ENCODE measurements around the gene FGA.
"Not testable (repeated sequence)": the region's sequence is repeated elsewhere in the genome, so short reads cannot be mapped to it uniquely, and the experiment has no call there.

FGA gene

DNA sequence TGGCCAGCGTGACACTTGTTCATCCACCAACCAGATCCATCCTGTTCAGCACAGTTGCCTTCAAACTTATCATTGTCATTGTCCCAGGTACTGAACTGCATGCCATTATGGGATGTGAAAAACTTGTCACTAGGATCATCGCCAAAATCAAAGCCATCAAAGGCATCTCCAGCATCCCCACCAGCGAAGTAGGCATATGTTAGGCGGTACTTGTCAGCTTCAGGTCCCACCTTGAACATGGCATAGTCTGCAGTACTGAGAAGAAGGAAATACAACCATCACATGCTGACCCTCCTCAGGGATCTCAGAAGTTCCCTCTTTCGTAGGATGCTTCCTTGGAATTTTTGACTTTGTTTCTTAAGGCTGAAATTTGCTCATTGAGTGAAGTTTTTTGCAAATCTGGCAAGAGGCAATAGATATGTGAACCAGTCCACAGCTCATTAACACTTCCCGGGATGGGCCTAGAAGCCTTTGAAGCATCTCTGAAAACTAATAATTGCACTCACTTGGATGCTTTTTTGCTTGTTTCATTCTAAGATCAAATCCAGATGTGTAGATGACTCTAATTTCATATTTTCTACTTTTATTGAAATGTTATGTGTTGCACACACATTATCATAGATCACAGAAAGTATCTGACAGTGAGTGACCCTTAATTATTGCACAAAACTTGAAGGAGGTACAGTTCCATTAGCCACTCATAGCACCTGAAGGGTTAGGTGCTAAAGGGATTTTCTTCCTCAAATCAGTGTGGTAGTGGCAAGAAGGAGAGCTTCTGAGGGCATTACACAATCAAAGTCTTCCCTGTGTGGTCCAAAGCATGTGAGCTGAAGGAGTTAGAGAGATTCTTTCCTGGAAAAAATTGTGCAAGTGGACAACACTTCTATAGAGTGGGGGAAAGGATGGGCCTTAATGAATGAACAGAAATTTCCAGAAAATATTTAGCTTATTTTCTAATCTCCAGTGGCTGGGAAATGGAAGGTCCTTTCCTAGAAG, 16.5 kb upstream of the FGA start:
- DNase-seq (ENCODE audit: low read depth), result no peak

DNA sequence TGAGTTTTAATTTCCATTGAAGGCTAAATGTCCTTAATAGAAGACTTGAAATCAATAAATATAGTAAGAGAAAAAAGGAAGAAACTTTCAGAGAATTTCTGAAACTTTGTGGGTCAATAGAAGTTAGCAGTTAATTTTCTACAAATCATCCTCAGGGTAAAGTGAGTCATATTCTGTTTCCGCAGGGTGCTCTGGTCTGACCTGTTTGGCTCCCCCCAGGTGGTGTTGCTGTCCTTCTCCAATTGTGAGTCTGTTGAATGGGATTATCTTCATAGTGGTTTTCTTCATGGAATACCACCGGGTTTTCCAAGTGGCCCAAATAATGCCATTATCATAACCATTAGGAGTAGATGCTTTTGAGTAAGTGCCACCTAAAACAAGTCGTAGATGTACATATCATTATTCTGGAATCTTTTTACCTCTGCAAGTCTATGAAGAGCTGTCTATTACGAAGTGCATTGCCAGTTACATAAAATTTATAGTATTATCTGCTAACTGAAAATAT, 14.2 kb upstream of the FGA start:
- no peak for DNase-seq (ENCODE audit: low read depth)

- DNase-seq (ENCODE audit: low read depth), result no peak
These were observed 12.7 kb upstream of the FGA start for GRCh38 chr4:154603033-154603943.

DNA sequence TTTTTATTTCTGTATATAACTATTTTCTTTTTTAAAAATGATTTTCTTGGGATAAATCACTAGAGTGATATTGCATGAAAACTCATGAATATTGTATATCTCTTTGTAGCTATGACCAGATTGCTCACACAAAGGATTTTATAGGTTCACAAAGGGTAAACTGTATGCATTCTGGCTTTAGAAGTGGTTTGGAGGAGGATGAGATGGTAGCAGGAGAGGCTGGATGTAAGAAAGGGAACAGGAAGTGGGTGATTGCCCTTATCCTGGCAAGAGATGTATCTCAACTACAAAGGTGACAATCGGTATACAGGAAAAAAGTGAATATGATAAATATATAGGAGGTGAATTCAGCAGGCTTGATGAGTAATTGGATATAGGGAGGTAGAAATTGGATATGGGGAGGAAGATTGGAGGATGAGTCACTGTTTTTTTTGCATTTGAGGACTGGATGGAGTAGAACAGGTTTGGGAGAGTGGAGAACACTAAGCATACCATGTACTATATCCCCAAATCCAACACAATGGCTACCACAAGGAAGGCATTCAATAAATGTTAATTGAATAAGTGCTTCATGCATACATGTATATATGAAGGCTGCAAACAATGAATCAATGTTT, 12.0 kb upstream of the FGA start:
- DNase-seq (ENCODE audit: low read depth), result no peak

GRCh38 chr4:154597798-154598774, 7.5 kb upstream of the FGA start:
- no peak for DNase-seq (ENCODE audit: low read depth)

- not testable (repeated sequence) for DNase-seq (ENCODE audit: low read depth)
These were observed 6.7 kb upstream of the FGA start for GRCh38 chr4:154597281-154597680.

- DNase-seq (ENCODE audit: low read depth), result no peak
These were observed 5.3 kb upstream of the FGA start for GRCh38 chr4:154595807-154596206.

GRCh38 chr4:154594343-154594742, 3.8 kb upstream of the FGA start:
- not testable (repeated sequence) for DNase-seq (ENCODE audit: low read depth)

DNA sequence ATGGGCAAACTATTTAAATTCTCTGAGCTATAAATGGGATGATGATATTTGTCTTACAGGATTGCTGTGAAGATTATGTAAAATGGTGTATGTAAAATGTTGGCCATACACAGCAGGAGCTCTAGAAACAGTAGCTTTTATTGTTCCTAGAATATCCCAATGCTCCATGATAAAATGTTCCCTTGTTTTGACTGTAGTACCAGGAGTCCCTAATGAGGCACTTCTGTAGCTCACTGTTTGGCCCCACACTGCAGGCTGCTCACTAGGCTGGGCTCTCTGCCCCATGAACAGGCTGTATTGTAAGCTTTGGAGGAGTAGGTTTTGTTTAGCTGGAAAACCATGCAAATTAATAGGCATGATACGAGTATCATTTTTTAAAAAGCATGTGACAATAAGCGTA, 3.3 kb upstream of the FGA start:
- DNase-seq (ENCODE audit: low read depth), result no peak

DNA sequence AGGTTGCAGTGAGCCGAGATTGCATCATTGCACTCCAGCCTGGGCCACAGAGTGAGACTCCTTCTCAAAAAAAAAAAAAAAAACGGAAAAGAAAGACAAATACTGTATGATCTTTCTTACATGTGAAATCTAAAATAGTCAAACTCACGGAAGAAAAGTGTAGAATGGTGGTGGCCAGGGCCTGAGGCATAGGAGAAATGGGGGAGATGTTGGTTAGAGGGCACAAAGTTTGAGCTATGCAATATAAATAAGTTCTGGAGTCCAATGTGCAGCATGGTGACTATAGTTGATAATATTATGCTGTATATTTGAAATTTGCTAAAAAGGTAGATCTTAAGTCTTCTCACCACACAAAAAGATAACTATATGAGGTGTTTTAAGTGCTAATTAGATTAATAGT, 1.3 kb upstream of the FGA start:
- DNase-seq (ENCODE audit: low read depth), result no peak

DNA sequence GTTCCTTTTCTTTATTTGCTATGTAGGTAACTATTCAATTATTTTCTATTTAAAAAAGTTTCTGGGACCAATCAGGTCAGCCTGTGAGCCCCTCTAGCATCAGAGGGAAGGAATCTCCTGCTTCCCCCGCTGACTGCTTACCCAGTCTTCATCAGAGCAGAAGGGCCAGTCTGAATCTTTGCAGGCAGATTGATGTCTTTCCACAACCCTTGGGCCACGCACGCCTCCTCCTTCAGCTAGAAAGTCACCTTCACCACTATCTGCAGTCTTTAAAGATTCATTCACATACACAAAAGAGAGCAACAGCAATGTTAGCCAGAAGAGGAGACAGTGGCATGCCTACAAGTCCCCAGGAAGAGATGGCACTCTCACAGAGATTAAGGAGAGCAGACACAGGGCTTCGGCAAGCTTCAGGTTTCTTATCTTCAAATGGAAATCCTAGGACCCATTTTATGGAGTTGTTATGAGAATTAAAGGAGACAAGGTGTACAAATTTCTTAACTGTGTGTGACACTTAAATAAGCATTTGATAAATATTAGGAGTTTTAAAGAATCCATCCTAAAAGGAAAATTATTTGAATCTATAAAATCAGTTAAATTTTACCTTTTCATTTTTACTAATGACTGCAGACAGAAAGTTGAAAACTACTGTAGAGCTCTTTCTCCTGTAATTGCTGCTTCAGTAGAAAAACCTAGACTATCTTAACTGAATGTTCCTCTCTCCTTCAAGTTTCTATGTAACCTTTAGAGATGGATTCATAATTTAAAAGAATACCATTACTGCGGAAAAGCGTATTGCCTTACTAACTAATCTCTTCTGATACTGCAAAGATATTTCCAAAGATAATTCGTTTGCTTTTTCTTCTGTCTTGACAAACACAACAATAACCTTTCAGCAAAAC, 995 bp downstream of the FGA start:
- DNase-seq (ENCODE audit: low read depth), result no peak

GRCh38 chr4:154588198-154588597, 2.3 kb downstream of the FGA start:
- no peak for DNase-seq (ENCODE audit: low read depth)

- no peak for DNase-seq (ENCODE audit: low read depth)
These were observed 4.1 kb downstream of the FGA start for GRCh38 chr4:154586296-154587033.

DNA sequence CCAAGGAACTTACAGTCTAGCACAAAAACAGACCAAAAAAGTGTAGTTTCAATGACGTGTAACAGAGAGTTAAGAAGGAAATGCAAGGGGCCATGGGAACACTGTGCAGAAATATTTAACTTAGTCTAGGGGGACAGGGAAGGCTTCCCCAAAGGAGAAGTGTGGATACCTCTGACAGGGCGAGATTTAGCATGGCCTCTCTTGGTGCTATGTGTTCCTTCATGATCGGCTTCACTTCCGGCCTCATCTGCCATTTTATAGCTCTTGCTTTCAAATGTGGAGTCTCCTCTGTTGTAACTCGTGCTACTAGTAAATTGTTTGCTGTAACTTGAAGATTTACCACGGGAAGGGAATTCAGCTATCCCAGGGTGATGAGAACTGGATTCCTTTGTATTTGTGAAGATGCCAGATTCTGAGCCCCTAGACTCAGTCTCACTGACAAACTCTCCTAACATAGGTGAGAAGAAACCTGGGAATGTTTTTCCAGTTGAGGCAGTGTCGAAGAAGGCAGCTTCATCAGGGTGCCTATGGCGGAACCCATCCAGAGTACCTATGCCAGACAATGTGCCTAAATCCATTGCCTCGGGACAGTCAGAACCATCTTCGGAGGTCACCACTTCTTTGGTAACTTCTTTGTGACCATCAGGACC, 5.0 kb downstream of the FGA start:
- no peak for DNase-seq (ENCODE audit: low read depth)

DNA sequence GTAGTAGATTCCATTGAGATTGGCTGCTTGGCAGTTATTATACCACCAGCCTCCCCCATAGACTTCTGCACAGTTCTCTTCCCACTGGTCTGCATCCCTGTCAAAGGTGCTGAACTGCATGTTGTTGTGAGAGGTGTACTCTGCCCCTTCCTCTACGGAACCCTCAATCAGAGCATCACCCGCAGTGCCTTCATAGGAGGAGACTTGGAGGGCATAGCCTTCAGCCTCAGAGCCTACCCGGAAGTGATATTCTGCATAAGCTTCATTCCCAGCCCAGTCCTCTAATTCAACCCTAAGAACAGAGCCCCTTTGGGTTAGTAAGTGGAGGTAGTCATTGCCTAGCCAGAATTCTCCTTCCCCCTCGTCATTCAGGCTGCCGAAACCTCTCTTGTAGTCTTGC, 6.3 kb downstream of the FGA start:
- no peak for DNase-seq (ENCODE audit: low read depth)

DNA sequence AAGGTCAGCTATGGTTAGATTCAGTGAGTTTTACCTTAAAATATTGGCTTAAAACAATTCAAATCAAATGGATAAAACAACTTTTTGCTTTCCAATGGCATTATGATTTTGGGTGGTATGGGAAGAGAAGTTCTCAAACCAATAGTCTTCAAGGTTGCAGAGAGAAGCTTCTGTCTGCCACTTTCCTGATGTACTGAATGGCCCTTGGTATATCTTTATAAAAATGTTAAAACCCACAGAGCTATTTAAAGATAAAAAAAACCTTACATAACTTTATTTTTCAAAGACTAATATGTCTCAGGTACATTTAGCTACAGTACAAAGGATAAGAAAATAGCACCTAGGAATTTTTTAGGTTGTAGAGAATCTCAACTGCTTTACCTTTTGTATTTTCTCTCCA, 6.9 kb downstream of the FGA start:
- DNase-seq (ENCODE audit: low read depth), result no peak

- DNase-seq (ENCODE audit: low read depth), result no peak
These were observed 7.3 kb downstream of the FGA start for GRCh38 chr4:154583230-154583629.

GRCh38 chr4:154582723-154583122, 7.8 kb downstream of the FGA start:
- no peak for DNase-seq (ENCODE audit: low read depth)

DNA sequence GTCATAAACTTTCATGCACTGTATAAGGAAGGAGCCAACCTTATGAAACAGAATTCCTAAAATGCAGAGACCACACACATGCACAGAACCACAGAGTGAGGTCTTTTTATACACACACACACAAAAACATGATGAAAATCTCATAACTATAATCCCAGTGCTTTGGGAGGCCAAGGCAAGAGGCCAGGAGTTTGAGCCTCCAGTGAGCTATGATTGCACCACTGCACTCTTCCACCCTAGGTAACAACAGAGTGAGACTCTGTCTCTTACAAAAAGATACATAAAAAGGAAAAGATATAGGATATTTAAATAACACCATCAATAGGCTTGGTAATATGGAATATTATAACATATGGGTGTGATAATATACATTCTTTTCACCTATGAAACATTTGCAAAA, 10.6 kb downstream of the FGA start:
- DNase-seq (ENCODE audit: low read depth), result no peak

Measured in non-pigmented ciliary epithelial cell (primary cell).